ENCODE measurements around the gene MYLIP.
"Not testable (repeated sequence)": the region's sequence is repeated elsewhere in the genome, so short reads cannot be mapped to it uniquely, and the experiment has no call there.

The MYLIP gene

GRCh38 chr6:16146028-16146427 lies 17.1 kb downstream of the MYLIP start:
- DNase-seq, result no peak

DNA sequence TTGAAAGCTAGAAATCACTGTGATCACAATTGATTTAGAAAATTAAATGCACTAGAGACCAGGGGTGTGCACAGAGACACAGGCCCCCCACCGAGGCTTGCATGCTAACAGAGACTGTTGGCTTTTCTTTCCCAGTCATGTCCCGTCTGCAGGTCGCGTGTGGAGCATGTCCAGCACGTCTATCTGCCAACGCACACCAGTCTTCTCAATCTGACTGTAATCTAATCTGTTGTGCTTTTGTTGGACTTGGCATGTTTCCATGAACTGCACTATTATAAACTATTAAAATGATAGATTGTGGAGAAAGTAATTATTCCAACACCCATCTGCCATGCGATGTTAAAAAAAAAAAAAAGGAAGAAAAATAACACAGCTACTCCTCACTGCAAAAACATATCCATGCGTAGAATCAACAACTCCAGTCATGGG lies 17.7 kb downstream of the MYLIP start:
- DNase-seq, result no peak

DNA sequence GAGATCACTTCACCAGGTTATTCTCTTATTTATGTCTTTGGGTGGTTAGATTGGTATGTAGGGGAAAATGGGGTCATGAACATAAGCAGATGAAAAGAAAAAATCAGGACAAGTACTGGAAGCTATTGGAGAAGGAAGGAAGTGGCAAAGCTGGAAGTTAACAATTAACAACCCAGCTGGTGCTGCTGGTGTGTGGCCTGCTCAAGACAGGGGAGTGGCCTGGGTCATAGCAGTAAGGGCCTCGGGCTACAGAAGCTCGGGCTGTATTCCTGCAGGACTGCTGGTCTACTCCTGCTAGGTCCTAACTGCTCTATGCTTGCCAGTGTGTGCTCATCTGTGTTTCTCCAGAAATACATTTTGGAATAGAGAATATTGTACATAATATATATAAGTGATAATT lies 19.6 kb downstream of the MYLIP start:
- DNase-seq, result no peak

GRCh38 chr6:16149305-16149704 lies 20.4 kb downstream of the MYLIP start:
- no peak for DNase-seq

- DNase-seq, result no peak
These were observed 21.2 kb downstream of the MYLIP start for GRCh38 chr6:16150098-16150497.

- no peak for DNase-seq
These were observed 24.4 kb downstream of the MYLIP start for GRCh38 chr6:16153211-16153820.

GRCh38 chr6:16154904-16155303 lies 26.0 kb downstream of the MYLIP start:
- DNase-seq, result no peak

GRCh38 chr6:16157492-16157891 lies 28.6 kb downstream of the MYLIP start:
- no peak for DNase-seq

DNA sequence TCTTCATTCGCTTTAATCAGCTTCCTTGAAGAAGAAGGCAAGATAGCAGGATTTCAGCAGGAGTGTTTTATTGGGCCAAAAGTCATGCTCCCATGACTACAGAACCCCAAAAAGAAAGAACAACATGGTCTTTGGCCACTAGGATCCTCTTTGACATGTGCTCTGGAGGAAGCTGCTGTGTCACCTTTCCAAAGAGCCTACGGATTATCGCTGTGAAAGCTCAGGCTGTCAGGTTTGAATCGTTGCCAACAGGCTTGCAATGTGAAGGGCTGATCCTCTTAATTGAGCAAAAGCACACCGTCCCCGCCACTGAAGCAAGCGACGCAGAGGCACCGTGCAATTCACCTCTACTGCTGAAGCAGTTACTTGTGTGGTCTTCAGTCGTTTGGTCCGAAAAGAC lies 29.0 kb downstream of the MYLIP start:
- no peak for DNase-seq

GRCh38 chr6:16158943-16159557 lies 30.2 kb downstream of the MYLIP start:
- DNase-seq, result no peak

DNA sequence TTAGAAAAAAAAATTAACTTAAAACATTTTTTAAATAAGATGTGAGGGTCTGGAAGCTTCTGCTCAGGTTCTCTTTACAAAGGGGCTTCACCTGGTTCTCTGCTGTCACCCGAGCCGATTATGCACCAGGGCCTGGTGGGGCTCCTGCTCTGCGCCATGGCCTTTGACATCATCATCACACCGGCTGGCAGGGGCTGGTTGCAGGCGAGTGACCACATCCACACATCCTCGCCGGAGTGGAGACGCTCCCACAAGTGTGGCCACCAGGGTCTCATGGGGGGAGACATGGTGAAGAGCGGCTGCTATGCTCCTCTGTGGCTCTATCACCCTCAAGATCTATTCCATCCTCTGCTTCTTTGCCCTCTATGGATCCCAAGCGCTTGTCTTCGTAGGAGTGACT lies 31.9 kb downstream of the MYLIP start:
- DNase-seq, result no peak

DNA sequence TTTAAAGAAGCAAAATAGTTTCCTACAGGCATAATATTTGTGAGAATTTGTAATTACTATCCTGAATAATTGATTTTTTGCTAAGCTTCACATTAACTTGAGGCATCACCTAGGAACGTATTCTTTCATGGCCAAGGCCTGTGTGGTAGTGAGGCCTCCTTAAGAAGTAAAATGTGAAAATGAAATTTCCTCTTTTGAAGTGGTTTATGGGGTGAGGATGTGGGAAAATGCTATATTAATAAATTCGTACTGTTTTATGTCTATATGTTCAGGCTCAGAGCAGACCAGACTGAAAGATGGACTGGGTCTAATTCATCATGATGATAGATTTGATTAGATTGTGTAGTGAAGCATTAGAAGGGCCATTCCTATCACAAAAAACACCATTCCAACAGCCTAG lies 33.1 kb downstream of the MYLIP start:
- no peak for DNase-seq

- no peak for DNase-seq
These were observed 34.2 kb downstream of the MYLIP start for GRCh38 chr6:16163066-16163465.

DNA sequence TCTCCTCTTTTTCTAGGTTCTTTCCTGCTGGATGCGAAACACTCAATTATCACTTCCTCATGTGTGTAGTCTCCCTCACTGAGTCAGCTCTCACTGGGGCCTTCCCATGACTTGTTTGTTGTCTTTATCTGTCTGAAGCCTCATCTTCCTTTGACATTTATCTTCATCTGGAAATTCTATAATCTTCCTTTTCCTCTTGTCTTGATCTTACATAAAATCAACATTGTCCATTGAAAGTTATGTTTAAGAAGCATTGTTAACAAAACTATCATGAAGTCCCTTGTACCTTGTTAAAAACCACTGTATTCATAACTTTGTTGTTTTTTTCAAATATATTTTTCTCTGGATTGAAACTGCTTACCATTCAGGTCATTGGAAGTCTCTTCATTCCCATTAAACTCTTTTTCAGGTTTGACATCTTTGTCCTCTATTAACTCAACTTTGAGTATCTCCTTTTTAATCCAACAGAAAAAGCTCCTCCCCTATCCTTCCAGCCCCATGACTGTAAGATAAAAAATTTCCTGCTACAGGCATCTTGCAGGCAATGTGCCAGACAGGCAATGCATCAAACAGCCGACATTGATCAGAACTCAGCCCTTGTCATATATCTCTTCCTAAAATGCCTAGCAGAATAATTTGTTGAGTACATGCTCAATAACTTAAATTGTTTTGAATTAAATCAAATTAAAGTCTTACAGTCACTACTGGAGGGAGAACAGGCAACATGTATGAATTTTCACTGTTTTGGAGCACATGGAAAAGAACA lies 34.8 kb downstream of the MYLIP start:
- no peak for DNase-seq

GRCh38 chr6:16165641-16166040 lies 36.8 kb downstream of the MYLIP start:
- no peak for DNase-seq

GRCh38 chr6:16166871-16167608 lies 38.2 kb downstream of the MYLIP start:
- no peak for DNase-seq

DNA sequence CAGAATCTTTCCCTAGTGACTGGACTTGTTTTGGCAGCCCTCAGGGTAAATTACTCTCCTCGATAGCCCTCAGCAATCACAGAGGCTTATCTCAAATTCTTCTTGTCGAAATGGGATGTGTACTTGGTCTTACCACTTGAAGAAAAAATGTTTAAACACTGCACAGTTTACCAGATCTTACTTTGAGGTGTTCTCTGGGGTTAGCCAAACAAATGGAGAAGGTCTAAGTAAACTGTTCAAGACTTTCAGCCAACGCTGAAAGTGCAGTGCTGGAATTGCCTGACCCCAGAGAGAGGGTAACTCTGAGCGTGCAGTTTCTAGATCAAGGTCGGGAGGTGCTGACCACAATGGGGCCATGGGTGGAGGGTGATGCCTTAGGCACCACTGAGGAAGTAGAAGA lies 39.2 kb downstream of the MYLIP start:
- no peak for DNase-seq

- no peak for DNase-seq
These were observed 40.0 kb downstream of the MYLIP start for GRCh38 chr6:16168858-16169257.

DNA sequence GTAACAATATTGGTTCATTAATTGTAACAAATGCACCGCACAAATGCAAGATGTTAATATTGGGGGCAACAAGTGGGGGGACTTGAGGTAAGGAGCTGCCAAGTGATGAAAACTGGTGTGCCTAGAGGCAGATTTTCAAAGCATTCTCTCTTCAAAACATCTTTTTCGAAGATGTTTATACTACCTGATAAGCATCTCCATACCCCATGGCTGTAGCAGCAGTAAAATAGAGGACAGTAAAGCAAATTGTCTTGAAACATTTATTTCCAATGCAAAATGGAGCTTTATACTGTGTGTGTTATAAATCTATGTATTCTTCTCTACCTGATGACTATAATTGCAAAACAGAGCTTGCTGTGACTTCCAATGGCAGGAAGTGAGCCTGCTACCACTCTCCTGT lies 42.5 kb downstream of the MYLIP start:
- no peak for DNase-seq

DNA sequence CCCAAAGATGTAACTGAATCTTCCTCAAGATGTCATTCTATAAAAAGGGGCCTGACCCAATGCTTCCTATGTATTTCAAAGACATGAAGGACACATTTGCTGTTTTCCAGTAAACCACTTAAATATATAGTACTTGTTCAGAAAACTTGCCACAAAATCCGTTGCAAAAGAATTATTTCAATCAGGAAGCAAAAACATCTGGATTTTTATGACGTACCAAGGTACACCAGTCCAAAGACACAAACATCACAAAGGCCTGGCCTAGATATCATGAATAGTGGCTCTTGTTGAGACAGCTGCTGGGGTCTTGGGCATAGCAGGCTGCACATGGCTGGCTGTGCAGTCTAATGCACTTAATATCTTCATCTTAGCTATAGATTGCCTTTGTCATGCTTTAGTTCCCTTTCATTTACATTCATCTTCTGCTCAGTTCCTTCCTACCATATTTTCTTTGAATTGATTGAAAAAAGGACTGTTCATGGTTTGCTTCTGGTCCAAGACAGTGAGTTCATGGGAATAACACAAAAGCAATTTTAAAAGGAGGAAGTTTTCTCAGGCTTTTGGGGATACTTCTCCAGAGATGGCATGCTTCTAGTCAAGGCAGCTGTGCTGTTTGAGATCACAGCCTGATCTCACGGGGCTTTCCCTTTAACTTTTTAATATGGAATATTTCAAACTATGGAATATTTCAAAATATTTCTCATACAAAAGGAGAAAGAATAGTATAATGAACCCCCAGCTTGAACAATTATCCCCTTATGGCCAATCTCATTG lies 44.5 kb downstream of the MYLIP start:
- DNase-seq, result no peak

DNA sequence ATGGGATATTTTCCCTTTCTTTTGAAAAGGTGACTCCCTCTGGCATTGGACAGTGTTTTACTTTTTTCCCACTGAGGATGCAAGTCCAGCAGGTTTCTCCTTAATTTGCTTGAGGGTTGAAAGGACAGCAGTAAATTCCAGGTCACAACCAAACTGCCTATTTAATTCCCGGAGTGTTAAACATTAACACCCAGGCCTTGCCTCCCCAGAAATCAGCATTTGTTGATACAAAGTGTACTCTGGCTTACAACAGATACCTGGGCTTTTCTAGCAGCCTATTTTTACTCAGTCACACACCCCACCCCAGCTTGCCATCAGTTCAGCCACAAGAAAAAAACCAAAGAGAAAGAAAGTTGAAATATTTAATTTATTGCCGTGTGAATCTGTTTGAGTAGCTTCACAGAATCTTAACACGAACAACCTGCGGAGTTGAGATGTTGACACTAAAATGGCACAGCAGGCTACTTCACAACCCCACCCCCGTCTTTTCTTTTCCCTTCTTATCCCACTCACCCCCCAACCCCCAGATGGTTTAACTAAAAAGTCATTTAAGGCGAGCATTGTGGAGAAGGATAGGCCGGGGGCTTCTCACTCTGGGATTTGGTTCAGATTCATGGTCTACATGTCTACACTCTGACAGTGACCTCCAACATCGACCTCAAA lies 45.7 kb downstream of the MYLIP start:
- DNase-seq, result no peak

DNA sequence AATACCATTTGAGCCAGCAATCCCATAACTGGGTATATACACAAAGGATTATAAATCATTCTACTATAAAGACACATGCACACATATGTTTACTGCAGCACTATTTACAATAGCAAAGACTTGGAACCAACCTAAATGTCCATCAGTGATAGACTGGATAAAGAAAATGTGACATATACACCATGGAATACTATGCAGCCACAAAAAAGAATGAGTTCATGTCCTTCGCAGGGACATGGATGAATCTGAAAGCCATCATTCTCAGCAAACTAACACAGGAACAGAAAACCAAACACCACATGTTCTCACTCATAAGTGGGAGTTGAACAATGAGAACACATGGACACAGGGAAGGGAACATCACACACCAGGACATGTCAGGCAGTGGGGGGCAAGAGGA lies 47.7 kb downstream of the MYLIP start:
- not testable (repeated sequence) for DNase-seq

All from stimulated activated CD4-positive, alpha-beta T cell treated with anti-CD3 and anti-CD28 coated beads, Interleukin-4, amount 100 ng/mL, for 1 hour (primary cell).